PC-3 (cell line): ENCODE measurements around the gene REST.

ENCODE experiments used
- CTCF ChIP-seq: fragments of 300-600 bp; sonication (generic); conservative IDR thresholded peaks from 2 replicates; pipeline ENCODE4 v1.5.1; 2017; ENCODE audit warnings: antibody characterized with exemption, low read depth, mild to moderate bottlenecking, low read length
- EZH2 ChIP-seq: fragments of 300-600 bp; sonication (generic); IDR thresholded peaks from one replicate; pipeline ENCODE4 v1.6.1; 2017; ENCODE audit warnings: antibody characterized with exemption, mild to moderate bottlenecking, low read length; ENCODE audit not compliant: unreplicated experiment
- EZH2phosphoT487 ChIP-seq: fragments of 300-600 bp; sonication (generic); IDR thresholded peaks from 2 replicates; pipeline ENCODE4 v1.6.1; 2018; ENCODE audit warnings: mild to moderate bottlenecking, antibody characterized with exemption, low read length, borderline replicate concordance

DNA sequence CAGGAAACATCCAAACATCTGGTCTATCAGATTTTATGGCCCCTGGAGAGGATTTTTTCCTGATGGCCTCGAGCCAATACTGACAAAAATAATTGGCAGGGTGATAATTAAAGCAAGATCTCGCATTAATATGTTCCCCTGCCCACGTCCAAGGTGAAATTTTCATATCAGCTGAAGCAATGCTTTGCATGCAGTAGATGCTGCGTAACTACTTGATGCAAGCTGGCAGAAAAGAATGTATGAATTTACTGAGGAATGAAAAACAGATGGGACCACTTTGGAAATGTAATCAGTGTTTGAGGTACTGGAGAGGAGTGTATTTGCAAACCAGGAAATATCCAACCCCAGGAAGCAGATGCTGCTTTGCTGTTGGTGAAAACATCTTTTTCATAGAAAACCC, 36.8 kb upstream of the REST start:
- TF ChIP-seq CTCF, result no peak
- no peak for TF ChIP-seq EZH2phosphoT487
- TF ChIP-seq EZH2, result no peak
